KOPT-K1 (cell line): ENCODE measurements around the gene CBFA2T3.

Experiments
- H3K27ac ChIP-seq: fragments of 200-600 bp; sonication (generic); 2 replicates; pipeline ENCODE4 v1.5.1; 2016; ENCODE audit warnings: antibody characterized with exemption, mild to moderate bottlenecking, low read depth, low read length; ENCODE audit not compliant: poor library complexity, severe bottlenecking
- H3K36me3 ChIP-seq: fragments of 200-600 bp; sonication (generic); 2 replicates; pipeline ENCODE4 v1.5.1; 2017; ENCODE audit warnings: antibody characterized with exemption, mild to moderate bottlenecking, low read length, moderate library complexity; ENCODE audit not compliant: insufficient read depth
- H3K9me3 ChIP-seq: fragments of 200-600 bp; sonication (generic); 2 replicates; pipeline ENCODE4 v1.5.1; 2017; ENCODE audit warnings: antibody characterized with exemption, low read length, mild to moderate bottlenecking; ENCODE audit not compliant: insufficient read depth, poor library complexity, severe bottlenecking

Gene CBFA2T3

GRCh38 chr16:88880226-88881006, 96.6 kb downstream of the CBFA2T3 start:
- no peaks in the 10 kb centered on the region for H3K9me3 ChIP-seq
- peaks cover 100% of the 10 kb centered on the region for H3K36me3 ChIP-seq
- no peak overlapping the region for H3K27ac ChIP-seq

GRCh38 chr16:88879788-88880055, 97.3 kb downstream of the CBFA2T3 start:
- Histone ChIP-seq H3K36me3 (peaks cover 100% of the 10 kb centered on the region), H3K9me3 (no peaks in the 10 kb centered on the region)

GRCh38 chr16:88878967-88879787, 97.8 kb downstream of the CBFA2T3 start:
- Histone ChIP-seq H3K27ac (no peak overlapping the region), H3K9me3 (no peaks in the 10 kb centered on the region), H3K36me3 (peaks cover 100% of the 10 kb centered on the region)

More at GRCh38 chr16:88879788-88880055, 97.3 kb downstream of the CBFA2T3 start:
- H3K27ac ChIP-seq, result no peak overlapping the region

GRCh38 chr16:88878356-88878755, 98.7 kb downstream of the CBFA2T3 start:
- Histone ChIP-seq H3K36me3 (peaks cover 94% of the 10 kb centered on the region), H3K9me3 (no peaks in the 10 kb centered on the region)

GRCh38 chr16:88877564-88878289, 99.3 kb downstream of the CBFA2T3 start:
- H3K9me3 ChIP-seq, result no peaks in the 10 kb centered on the region
- H3K36me3 ChIP-seq, result peaks cover 88% of the 10 kb centered on the region
- H3K27ac ChIP-seq, result no peak overlapping the region

More at GRCh38 chr16:88878356-88878755, 98.7 kb downstream of the CBFA2T3 start:
- no peak overlapping the region for H3K27ac ChIP-seq

GRCh38 chr16:88876942-88877526, 100.0 kb downstream of the CBFA2T3 start:
- Histone ChIP-seq H3K36me3 (peaks cover 81% of the 10 kb centered on the region), H3K27ac (no peak overlapping the region), H3K9me3 (no peaks in the 10 kb centered on the region)

GRCh38 chr16:88875703-88876234, 101.2 kb downstream of the CBFA2T3 start:
- no peaks in the 10 kb centered on the region for H3K9me3 ChIP-seq
- H3K27ac ChIP-seq, result no peak overlapping the region
- H3K36me3 ChIP-seq, result peaks cover 69% of the 10 kb centered on the region

GRCh38 chr16:88874938-88875599, 101.9 kb downstream of the CBFA2T3 start:
- H3K36me3 ChIP-seq, result peaks cover 62% of the 10 kb centered on the region
- no peaks in the 10 kb centered on the region for H3K9me3 ChIP-seq
- H3K27ac ChIP-seq, result no peak overlapping the region

GRCh38 chr16:88872650-88873331, 104.2 kb downstream of the CBFA2T3 start:
- Histone ChIP-seq H3K9me3 (no peaks in the 10 kb centered on the region), H3K36me3 (peaks cover 39% of the 10 kb centered on the region), H3K27ac (no peak overlapping the region)

GRCh38 chr16:88871730-88872416, 105.1 kb downstream of the CBFA2T3 start:
- Histone ChIP-seq H3K27ac (no peak overlapping the region), H3K36me3 (peaks cover 30% of the 10 kb centered on the region), H3K9me3 (no peaks in the 10 kb centered on the region)

- Histone ChIP-seq H3K36me3 (peaks cover 24% of the 10 kb centered on the region), H3K9me3 (no peaks in the 10 kb centered on the region), H3K27ac (no peak overlapping the region)
Measured at GRCh38 chr16:88871349-88871702, 105.7 kb downstream of the CBFA2T3 start.

- H3K36me3 ChIP-seq, result peaks cover 19% of the 10 kb centered on the region
- H3K27ac ChIP-seq, result no peak overlapping the region
- no peaks in the 10 kb centered on the region for H3K9me3 ChIP-seq
Measured at GRCh38 chr16:88870608-88871348, 106.2 kb downstream of the CBFA2T3 start.

GRCh38 chr16:88869673-88869980, 107.4 kb downstream of the CBFA2T3 start:
- Histone ChIP-seq H3K27ac (no peak overlapping the region), H3K36me3 (peaks cover 7% of the 10 kb centered on the region), H3K9me3 (no peaks in the 10 kb centered on the region)
